ENCODE results near the gene SHOC2. TPM values are rescaled to one million over a fixed set of nuclear protein-coding genes. Genes with fewer than 3 reads are reported as not detected.

Gene SHOC2
- 11.5 TPM for polyA plus RNA-seq (2012; ENCODE audit: insufficient read length, low read depth)

- TF ChIP-seq FOXP2 (optimal IDR thresholded peaks at IDR 0.05; ENCODE audit: borderline replicate concordance, extremely low read depth, extremely low read length, insufficient read depth) (peak; percentile 10), TAF1 (IDR thresholded peaks at IDR 0.05; ENCODE audit: borderline replicate concordance, insufficient read depth, low read length) (peak; percentile 68; the same call in 1 of the 2 replicates), REST (IDR thresholded peaks at IDR 0.05; ENCODE audit: insufficient read depth in 1 of 2, low read depth in 2 of 2, low read length in 2 of 2) (no peak), SIN3A (IDR thresholded peaks at IDR 0.05; ENCODE audit: borderline replicate concordance, insufficient read depth, low read length) (no peak), POLR2AphosphoS5 (IDR thresholded peaks at IDR 0.05; ENCODE audit: low read depth, low read length) (peak; percentile 15; the same call in 1 of the 2 replicates)
Measured at GRCh38 chr10:110919349-110919931, at the start of gene SHOC2. TSS of gene SHOC2 (plus strand) at chr10:110919604. CDS start at chr10:110964359, 44,755 bp downstream.

GRCh38 chr10:110870823-110871297 is 48.5 kb upstream of the SHOC2 start:
- TF ChIP-seq TAF1 (IDR thresholded peaks at IDR 0.05; ENCODE audit: borderline replicate concordance, insufficient read depth, low read length) (no peak), SIN3A (IDR thresholded peaks at IDR 0.05; ENCODE audit: borderline replicate concordance, insufficient read depth, low read length) (no peak), FOXP2 (optimal IDR thresholded peaks at IDR 0.05; ENCODE audit: borderline replicate concordance, extremely low read depth, extremely low read length, insufficient read depth) (no peak), POLR2AphosphoS5 (IDR thresholded peaks at IDR 0.05; ENCODE audit: low read depth, low read length) (no peak), REST (IDR thresholded peaks at IDR 0.05; ENCODE audit: insufficient read depth in 1 of 2, low read depth in 2 of 2, low read length in 2 of 2) (no peak)

GRCh38 chr10:110871298-110872084 is 47.9 kb upstream of the SHOC2 start, which contains the start of gene PDCD4:
TSS of gene PDCD4 (plus strand) at chr10:110871928. CDS start at chr10:110876028, 4,100 bp downstream.
- TF ChIP-seq POLR2AphosphoS5 (IDR thresholded peaks at IDR 0.05; ENCODE audit: low read depth, low read length) = peak; percentile 50; the same call in 1 of the 2 replicates
- TF ChIP-seq TAF1 (IDR thresholded peaks at IDR 0.05; ENCODE audit: borderline replicate concordance, insufficient read depth, low read length) = no peak
- no peak for TF ChIP-seq REST (IDR thresholded peaks at IDR 0.05; ENCODE audit: insufficient read depth in 1 of 2, low read depth in 2 of 2, low read length in 2 of 2)
- peak; percentile 56 for TF ChIP-seq FOXP2 (optimal IDR thresholded peaks at IDR 0.05; ENCODE audit: borderline replicate concordance, extremely low read depth, extremely low read length, insufficient read depth)
- TF ChIP-seq SIN3A (IDR thresholded peaks at IDR 0.05; ENCODE audit: borderline replicate concordance, insufficient read depth, low read length) = 0 out of 2 replicates have a peak, but pooled peaks have one; percentile 53

GRCh38 chr10:110872145-110872983 is 47.0 kb upstream of the SHOC2 start:
- TF ChIP-seq SIN3A (IDR thresholded peaks at IDR 0.05; ENCODE audit: borderline replicate concordance, insufficient read depth, low read length) (no peak), FOXP2 (optimal IDR thresholded peaks at IDR 0.05; ENCODE audit: borderline replicate concordance, extremely low read depth, extremely low read length, insufficient read depth) (no peak), POLR2AphosphoS5 (IDR thresholded peaks at IDR 0.05; ENCODE audit: low read depth, low read length) (no peak; the same call in 1 of the 2 replicates), TAF1 (IDR thresholded peaks at IDR 0.05; ENCODE audit: borderline replicate concordance, insufficient read depth, low read length) (no peak), REST (IDR thresholded peaks at IDR 0.05; ENCODE audit: insufficient read depth in 1 of 2, low read depth in 2 of 2, low read length in 2 of 2) (no peak)
